KMS-11 (cell line): ENCODE results near the gene NES.

ENCODE experiments used
- H2AFZ ChIP-seq: fragments of 200-600 bp; sonication (generic); 2 replicates; pipeline ENCODE4 v1.6.1; 2016; ENCODE audit warnings: antibody characterized with exemption, mixed run types, low read depth
- H3K27ac ChIP-seq: fragments of 200-600 bp; sonication (generic); 2 replicates; pipeline ENCODE4 v1.6.1; 2016; ENCODE audit warnings: mild to moderate bottlenecking, mixed run types
- H3K27me3 ChIP-seq: fragments of 200-600 bp; sonication (generic); 2 replicates; pipeline ENCODE4 v1.6.1; 2017; ENCODE audit warnings: mild to moderate bottlenecking, low read depth, mixed run types, moderate library complexity; ENCODE audit not compliant: insufficient read depth
- H3K36me3 ChIP-seq: fragments of 200-600 bp; sonication (generic); 2 replicates; pipeline ENCODE4 v1.6.1; 2017; ENCODE audit warnings: mild to moderate bottlenecking, mixed run types; ENCODE audit not compliant: insufficient read depth
- H3K4me1 ChIP-seq: fragments of 200-600 bp; sonication (generic); 2 replicates; pipeline ENCODE4 v1.6.1; 2016; ENCODE audit warnings: mild to moderate bottlenecking, low read depth, mixed run types; ENCODE audit not compliant: poor library complexity, severe bottlenecking
- H3K4me2 ChIP-seq: fragments of 200-600 bp; sonication (generic); 2 replicates; pipeline ENCODE4 v1.7.0; 2016; ENCODE audit warnings: mild to moderate bottlenecking, mixed run types
- H3K4me3 ChIP-seq: fragments of 200-600 bp; sonication (generic); IDR thresholded peaks from 2 replicates; pipeline ENCODE4 v1.6.1; 2017; ENCODE audit warnings: low read depth, low read length, mixed read lengths; ENCODE audit not compliant: insufficient read depth
- H3K79me2 ChIP-seq: fragments of 200-600 bp; sonication (generic); 2 replicates; pipeline ENCODE4 v1.6.1; 2016; ENCODE audit warnings: low read depth, mixed run types; ENCODE audit not compliant: insufficient read depth
- H3K9ac ChIP-seq: fragments of 200-600 bp; sonication (generic); 2 replicates; pipeline ENCODE4 v1.6.1; 2016; ENCODE audit warnings: mild to moderate bottlenecking, mixed run types
- H4K20me1 ChIP-seq: fragments of 200-600 bp; sonication (generic); 2 replicates; pipeline ENCODE4 v1.6.1; 2016; ENCODE audit warnings: mild to moderate bottlenecking, mixed run types; ENCODE audit not compliant: insufficient read depth
- CTCF ChIP-seq: fragments of 200-600 bp; sonication (generic); conservative IDR thresholded peaks from 2 replicates; pipeline ENCODE4 v1.6.1; 2017; ENCODE audit warnings: low read depth, mild to moderate bottlenecking, antibody characterized with exemption, low read length, moderate library complexity, mixed read lengths

NES gene

DNA sequence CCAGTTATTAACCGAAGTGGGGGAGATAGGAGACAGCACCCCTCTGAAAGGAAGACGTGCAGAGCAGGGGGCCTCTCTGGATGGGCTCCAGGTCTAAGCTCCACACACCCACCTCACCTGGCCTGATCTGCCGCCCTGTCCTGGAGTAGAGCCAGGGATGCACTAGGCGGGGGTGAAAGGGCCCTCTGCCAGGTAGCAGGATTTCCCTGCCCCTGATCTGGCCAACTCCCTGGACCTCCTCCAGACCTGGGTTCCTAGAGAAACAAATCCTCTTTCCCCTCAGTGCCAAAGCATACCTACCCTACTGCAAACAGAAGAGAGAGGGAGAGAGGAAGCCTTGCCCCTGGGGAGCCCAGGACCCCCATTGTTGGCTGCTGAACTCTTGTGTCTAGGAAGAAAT, 26.1 kb upstream of the NES start:
- H3K9ac ChIP-seq: no peak overlapping the region
- no peak overlapping the region for H3K27ac ChIP-seq
- H3K4me2 ChIP-seq: no peak overlapping the region

GRCh38 chr1:156700736-156701531, 23.7 kb upstream of the NES start:
- H4K20me1 ChIP-seq: no peaks in the 10 kb centered on the region
- H3K9ac ChIP-seq: no peak overlapping the region
- H2AFZ ChIP-seq: no peak overlapping the region
- no peaks in the 10 kb centered on the region for H3K36me3 ChIP-seq
- peaks cover 13% of the 10 kb centered on the region for H3K4me1 ChIP-seq
- no peak overlapping the region for H3K4me2 ChIP-seq
- no peak for TF ChIP-seq CTCF
- H3K27ac ChIP-seq: no peak overlapping the region
- no peak overlapping the region for H3K4me3 ChIP-seq
- peaks cover 99% of the 10 kb centered on the region for H3K27me3 ChIP-seq
- no peaks in the 10 kb centered on the region for H3K79me2 ChIP-seq

More for the DNA sequence above, 26.1 kb upstream of the NES start:
- H3K79me2 ChIP-seq: no peaks in the 10 kb centered on the region
- no peak overlapping the region for H2AFZ ChIP-seq
- no peak overlapping the region for H3K4me3 ChIP-seq
- no peaks in the 10 kb centered on the region for H3K36me3 ChIP-seq
- no peaks in the 10 kb centered on the region for H4K20me1 ChIP-seq
- TF ChIP-seq CTCF: no peak
- H3K4me1 ChIP-seq: peaks cover 20% of the 10 kb centered on the region
- peaks cover 100% of the 10 kb centered on the region for H3K27me3 ChIP-seq

- H3K27me3 ChIP-seq: peaks cover 96% of the 10 kb centered on the region
- H3K79me2 ChIP-seq: no peaks in the 10 kb centered on the region
- TF ChIP-seq CTCF: no peak
- H4K20me1 ChIP-seq: no peaks in the 10 kb centered on the region
- H3K36me3 ChIP-seq: no peaks in the 10 kb centered on the region
- no peak overlapping the region for H3K27ac ChIP-seq
- H2AFZ ChIP-seq: no peak overlapping the region
- no peak overlapping the region for H3K4me2 ChIP-seq
- H3K4me1 ChIP-seq: no peaks in the 10 kb centered on the region
- no peak overlapping the region for H3K4me3 ChIP-seq
- no peak overlapping the region for H3K9ac ChIP-seq
Observed at GRCh38 chr1:156698995-156699394, 21.8 kb upstream of the NES start.

DNA sequence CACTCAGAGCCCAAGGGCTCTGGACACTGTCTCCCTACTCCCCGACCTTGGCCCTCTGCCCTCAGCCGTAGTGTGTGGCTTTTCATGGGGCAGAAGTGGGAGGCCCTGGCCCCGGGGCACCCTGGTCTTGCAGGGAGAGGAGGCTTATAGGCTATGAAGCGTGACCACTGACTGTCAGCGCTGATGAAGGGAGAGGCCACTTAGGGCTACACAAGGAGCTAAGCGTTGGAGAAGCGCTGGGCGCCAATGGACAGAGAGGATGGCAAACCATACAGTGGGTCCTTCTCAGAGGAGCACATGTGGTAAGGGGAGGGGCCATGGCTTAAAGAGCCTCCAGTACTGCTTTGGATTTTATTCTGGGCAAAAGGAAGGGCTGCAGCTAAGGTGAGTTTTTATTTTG, 20.3 kb upstream of the NES start:
- Histone ChIP-seq H2AFZ (no peak overlapping the region), H3K9ac (no peak overlapping the region), H4K20me1 (no peaks in the 10 kb centered on the region), H3K27ac (no peak overlapping the region), H3K4me2 (no peak overlapping the region), H3K27me3 (peaks cover 96% of the 10 kb centered on the region), H3K4me1 (peaks cover 11% of the 10 kb centered on the region), H3K79me2 (no peaks in the 10 kb centered on the region), H3K36me3 (no peaks in the 10 kb centered on the region), H3K4me3 (no peak overlapping the region)
- no peak for TF ChIP-seq CTCF
